ENCODE data around the gene PSME2.

The PSME2 gene

DNA sequence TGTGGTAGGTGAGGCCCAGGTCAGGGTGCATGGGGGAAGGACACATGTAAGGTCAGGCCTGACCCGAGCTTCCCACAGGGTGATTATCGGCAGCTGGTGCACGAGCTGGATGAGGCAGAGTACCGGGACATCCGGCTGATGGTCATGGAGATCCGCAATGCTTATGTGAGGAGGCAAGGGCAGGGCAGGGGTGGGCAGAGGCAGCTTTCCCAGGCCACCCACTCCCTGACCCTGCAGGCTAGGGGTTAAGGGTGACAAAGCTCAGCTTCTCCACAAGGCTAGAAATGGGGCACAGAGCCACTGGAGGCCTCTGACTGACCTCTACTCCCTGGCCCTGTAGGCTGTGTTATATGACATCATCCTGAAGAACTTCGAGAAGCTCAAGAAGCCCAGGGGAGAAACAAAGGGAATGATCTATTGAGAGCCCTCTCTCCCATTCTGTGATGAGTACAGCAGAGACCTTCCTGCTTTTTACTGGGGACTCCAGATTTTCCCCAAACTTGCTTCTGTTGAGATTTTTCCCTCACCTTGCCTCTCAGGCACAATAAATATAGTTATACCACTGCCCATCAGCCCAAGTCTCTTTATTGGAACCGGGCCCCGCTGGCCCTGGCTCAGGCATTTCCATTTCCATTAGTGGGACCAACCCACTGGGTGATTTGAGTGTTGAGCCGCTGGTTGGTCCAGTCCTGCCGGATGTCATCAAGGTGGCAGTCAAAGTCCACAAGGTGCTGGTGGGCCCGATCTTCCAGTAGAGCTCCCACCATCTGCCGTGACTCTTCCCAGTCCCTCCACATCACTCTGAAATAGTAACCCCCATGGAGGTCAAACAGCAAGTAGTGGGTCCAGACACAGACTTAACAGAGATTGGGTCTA, 7.8 kb downstream of the PSME2 start:
- no peaks in the 10 kb centered on the region for H3K9me3 ChIP-seq (ENCODE audit: low read length)
- no peak overlapping the region for H3K27ac ChIP-seq (ENCODE audit: low read depth, low read length)
- no peak overlapping the region for H3K4me3 ChIP-seq (ENCODE audit: low read depth in 1 of 2, low read length in 2 of 2)
- H3K27me3 ChIP-seq (ENCODE audit: control insufficient read depth in 1 of 2, insufficient read depth in 2 of 2, low read length in 2 of 2): no peaks in the 10 kb centered on the region
- H3K9ac ChIP-seq (ENCODE audit: low read length): no peak overlapping the region
- H3K4me1 ChIP-seq (ENCODE audit: insufficient read depth, low read length): peaks cover 23% of the 10 kb centered on the region
- H3K36me3 ChIP-seq (ENCODE audit: insufficient read depth, low read length): peaks cover 33% of the 10 kb centered on the region

DNA sequence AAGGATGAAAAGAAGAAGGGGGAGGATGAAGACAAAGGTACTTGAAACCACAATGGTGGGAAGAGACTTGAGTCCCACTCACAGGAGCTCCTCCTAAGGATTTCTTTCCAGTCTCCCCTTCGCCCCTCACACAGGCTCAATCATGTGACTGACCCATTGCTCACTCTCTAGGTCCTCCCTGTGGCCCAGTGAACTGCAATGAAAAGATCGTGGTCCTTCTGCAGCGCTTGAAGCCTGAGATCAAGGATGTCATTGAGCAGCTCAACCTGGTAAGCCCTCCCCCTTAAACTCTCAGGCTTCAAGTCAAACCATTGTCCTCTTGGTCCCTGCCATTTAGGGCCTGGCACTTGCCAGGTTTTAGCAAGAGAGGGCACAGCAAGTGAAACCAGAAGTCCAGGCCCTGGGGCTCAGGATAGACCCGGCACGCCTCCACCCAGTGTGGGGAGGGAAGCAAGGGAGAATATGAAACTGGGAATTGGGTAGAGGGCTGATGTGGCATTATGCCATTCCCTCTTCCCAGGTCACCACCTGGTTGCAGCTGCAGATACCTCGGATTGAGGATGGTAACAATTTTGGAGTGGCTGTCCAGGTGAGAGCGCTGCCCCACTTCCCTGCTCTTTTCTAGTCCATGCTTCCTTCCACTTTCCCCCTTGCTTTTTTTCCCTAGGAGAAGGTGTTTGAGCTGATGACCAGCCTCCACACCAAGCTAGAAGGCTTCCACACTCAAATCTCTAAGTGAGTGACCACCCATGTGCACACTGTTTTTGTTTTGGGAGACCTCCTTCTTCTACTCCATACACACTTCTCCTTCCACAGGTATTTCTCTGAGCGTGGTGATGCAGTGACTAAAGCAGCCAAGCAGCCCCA, 8.6 kb downstream of the PSME2 start:
- Histone ChIP-seq H3K4me3 (ENCODE audit: low read depth in 1 of 2, low read length in 2 of 2) (peak overlapping the region in 1 of 2 donors; percentile 63), H3K36me3 (ENCODE audit: insufficient read depth, low read length) (peaks cover 27% of the 10 kb centered on the region), H3K9ac (ENCODE audit: low read length) (peak overlapping the region; percentile 49), H3K9me3 (ENCODE audit: low read length) (no peaks in the 10 kb centered on the region), H3K27ac (ENCODE audit: low read depth, low read length) (no peak overlapping the region), H3K4me1 (ENCODE audit: insufficient read depth, low read length) (peaks cover 23% of the 10 kb centered on the region), H3K27me3 (ENCODE audit: control insufficient read depth in 1 of 2, insufficient read depth in 2 of 2, low read length in 2 of 2) (no peaks in the 10 kb centered on the region)

DNA sequence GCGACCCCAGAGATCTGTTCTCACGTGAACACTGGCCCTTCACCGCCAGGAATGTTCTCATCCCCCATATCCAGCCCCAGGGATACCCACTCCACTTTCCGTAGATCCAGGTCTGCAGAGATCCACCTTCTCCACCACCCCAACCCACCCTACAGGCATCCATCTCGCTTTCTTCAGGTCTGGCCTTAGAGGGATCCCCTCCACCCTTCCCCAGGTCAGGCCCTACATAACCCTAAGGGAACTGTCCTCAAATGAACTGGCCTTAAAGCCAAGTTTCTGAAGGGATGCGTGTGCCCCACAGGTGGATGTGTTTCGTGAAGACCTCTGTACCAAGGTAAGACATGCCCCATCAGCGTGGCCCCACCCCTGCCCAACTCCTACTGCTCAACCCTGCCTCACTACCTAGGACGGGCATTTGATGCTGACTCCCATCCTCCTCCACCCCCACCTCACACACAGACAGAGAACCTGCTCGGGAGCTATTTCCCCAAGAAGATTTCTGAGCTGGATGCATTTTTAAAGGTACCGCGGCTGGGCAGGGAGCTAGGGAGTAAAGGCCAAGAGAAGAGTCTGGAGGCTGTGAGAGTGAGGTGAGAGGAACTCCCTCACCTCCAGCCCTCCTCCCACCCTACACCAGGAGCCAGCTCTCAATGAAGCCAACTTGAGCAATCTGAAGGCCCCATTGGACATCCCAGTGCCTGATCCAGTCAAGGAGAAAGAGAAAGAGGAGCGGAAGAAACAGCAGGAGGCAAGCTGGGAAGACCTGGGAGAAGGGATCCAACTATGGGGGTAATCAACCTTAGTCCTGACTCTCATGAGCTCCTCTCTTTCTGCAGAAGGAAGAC, 9.5 kb downstream of the PSME2 start:
- no peaks in the 10 kb centered on the region for H3K9me3 ChIP-seq (ENCODE audit: low read length)
- peaks cover 27% of the 10 kb centered on the region for H3K36me3 ChIP-seq (ENCODE audit: insufficient read depth, low read length)
- peaks cover 19% of the 10 kb centered on the region for H3K4me1 ChIP-seq (ENCODE audit: insufficient read depth, low read length)
- peak overlapping the region; percentile 63 to 85 for H3K4me3 ChIP-seq (ENCODE audit: low read depth in 1 of 2, low read length in 2 of 2)
- H3K9ac ChIP-seq (ENCODE audit: low read length): peak overlapping the region; percentile 49
- no peaks in the 10 kb centered on the region for H3K27me3 ChIP-seq (ENCODE audit: control insufficient read depth in 1 of 2, insufficient read depth in 2 of 2, low read length in 2 of 2)
- H3K27ac ChIP-seq (ENCODE audit: low read depth, low read length): peak overlapping the region; percentile 99

DNA sequence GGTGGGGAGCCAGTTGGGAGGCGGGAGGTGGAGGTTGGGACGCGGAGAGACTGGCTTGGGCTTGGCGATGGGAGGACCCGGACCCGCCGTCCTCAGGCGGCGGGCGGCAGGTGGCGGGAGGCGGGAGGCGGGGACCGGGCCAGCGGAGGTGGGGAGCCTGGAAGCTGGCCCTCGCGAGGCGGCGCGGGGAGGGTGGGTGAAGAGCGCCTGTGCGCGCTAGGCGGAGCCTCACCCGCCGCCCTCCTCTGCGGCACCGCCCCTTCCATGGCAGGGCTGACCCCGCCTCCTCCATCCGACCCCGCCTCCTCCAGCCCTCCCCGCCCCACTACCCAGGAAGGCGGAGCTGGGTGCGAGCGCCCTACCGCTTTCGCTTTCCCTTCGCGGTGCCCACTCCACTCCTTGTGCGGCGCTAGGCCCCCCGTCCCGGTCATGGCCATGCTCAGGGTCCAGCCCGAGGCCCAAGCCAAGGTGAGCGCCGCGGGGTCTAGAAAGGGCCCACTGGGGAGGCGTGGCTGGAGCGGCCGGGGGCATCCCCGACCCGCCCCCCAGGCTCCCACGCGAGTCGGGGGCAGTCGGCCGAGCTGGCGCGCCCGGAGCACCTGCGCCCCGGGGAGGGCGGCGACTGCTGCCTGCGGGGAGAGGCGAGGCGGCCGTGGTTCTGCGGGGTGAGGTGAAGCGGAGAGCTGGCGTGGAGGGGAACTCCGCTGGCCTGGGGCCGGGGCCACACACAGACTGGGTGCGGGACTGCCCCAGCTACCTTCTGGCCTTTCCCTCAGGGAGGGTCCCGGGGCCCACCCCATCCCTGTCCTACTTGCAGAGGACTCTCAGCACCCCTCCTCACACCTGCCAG, 10.4 kb downstream of the PSME2 start, which contains the start of gene PSME1:
Gene PSME1, plus strand, starts transcription at position 361 of the 850 bp plus-strand sequence. Its CDS starts 69 bp downstream, at position 430.
- Histone ChIP-seq H3K9me3 (ENCODE audit: low read length) (no peaks in the 10 kb centered on the region), H3K36me3 (ENCODE audit: insufficient read depth, low read length) (peaks cover 27% of the 10 kb centered on the region), H3K4me3 (ENCODE audit: low read depth in 1 of 2, low read length in 2 of 2) (peak within 1 kb of the TSS; percentile 63 to 85), H3K27ac (ENCODE audit: low read depth, low read length) (peak within 1 kb of the TSS; percentile 99), H3K27me3 (ENCODE audit: control insufficient read depth in 1 of 2, insufficient read depth in 2 of 2, low read length in 2 of 2) (no peaks in the 10 kb centered on the region), H3K4me1 (ENCODE audit: insufficient read depth, low read length) (peaks cover 17% of the 10 kb centered on the region), H3K9ac (ENCODE audit: low read length) (peak within 1 kb of the TSS; percentile 49)

DNA sequence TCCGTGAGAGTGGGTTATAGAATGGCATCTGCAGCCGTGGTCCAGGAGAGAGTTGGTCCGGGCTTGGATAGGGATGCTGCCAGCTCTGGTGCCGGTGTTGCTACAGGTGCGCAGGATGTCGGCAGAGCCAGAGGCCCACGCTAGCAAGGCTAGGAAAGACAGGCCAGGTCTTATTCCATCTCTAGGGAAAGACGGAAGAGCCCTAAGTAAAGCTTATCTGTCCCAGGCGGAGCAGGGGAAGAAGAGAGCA, 10.9 kb downstream of the PSME2 start:
- Histone ChIP-seq H3K9ac (ENCODE audit: low read length) (no peak overlapping the region), H3K36me3 (ENCODE audit: insufficient read depth, low read length) (peaks cover 27% of the 10 kb centered on the region), H3K27me3 (ENCODE audit: control insufficient read depth in 1 of 2, insufficient read depth in 2 of 2, low read length in 2 of 2) (no peaks in the 10 kb centered on the region), H3K27ac (ENCODE audit: low read depth, low read length) (peak overlapping the region; percentile 76), H3K4me1 (ENCODE audit: insufficient read depth, low read length) (peaks cover 17% of the 10 kb centered on the region), H3K4me3 (ENCODE audit: low read depth in 1 of 2, low read length in 2 of 2) (peak overlapping the region; percentile 63 to 85), H3K9me3 (ENCODE audit: low read length) (no peaks in the 10 kb centered on the region)

DNA sequence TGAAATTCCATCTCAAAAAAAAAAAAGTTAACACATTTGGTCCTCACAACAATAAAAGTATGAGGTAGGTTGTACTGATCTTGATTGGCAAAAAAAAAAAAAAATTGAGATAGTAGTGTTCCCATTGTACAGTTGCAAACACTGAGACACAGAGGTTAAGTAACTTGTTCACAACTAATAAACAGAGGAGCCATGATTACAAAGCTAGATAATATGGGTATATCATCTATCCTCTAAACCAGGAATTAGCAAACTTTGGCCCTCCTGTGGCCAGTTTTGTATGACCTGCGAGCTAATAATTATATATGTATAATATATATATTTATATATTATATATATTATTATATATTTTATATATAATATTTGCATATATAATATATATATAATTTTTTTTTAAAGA, 12.7 kb downstream of the PSME2 start:
- no peak overlapping the region for H3K4me3 ChIP-seq (ENCODE audit: low read depth in 1 of 2, low read length in 2 of 2)
- no peaks in the 10 kb centered on the region for H3K9me3 ChIP-seq (ENCODE audit: low read length)
- peaks cover 17% of the 10 kb centered on the region for H3K4me1 ChIP-seq (ENCODE audit: insufficient read depth, low read length)
- H3K27ac ChIP-seq (ENCODE audit: low read depth, low read length): no peak overlapping the region
- H3K9ac ChIP-seq (ENCODE audit: low read length): no peak overlapping the region
- H3K27me3 ChIP-seq (ENCODE audit: control insufficient read depth in 1 of 2, insufficient read depth in 2 of 2, low read length in 2 of 2): no peaks in the 10 kb centered on the region
- H3K36me3 ChIP-seq (ENCODE audit: insufficient read depth, low read length): peaks cover 16% of the 10 kb centered on the region

DNA sequence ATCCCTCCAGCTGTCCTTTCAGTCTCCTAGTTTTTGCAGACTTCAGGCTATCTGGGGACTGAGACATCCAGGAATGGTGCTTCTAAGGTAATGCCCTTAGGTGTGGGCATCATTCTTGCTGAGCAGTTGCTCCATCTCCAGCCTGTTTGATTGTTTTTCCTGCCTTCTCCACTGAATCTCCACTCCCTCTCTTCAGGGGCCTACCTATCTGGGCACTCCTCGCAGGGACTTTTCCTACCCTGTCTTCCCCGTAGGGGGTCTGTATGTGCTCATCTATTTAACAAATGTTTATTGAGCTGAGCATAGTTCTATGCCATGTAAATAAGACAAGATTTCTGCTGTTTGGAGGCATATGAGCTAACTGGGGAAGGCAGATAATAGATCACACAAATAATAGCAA, 13.4 kb downstream of the PSME2 start:
- no peak overlapping the region for H3K4me3 ChIP-seq (ENCODE audit: low read depth in 1 of 2, low read length in 2 of 2)
- H3K4me1 ChIP-seq (ENCODE audit: insufficient read depth, low read length): peaks cover 17% of the 10 kb centered on the region
- no peak overlapping the region for H3K27ac ChIP-seq (ENCODE audit: low read depth, low read length)
- H3K9ac ChIP-seq (ENCODE audit: low read length): no peak overlapping the region
- H3K27me3 ChIP-seq (ENCODE audit: control insufficient read depth in 1 of 2, insufficient read depth in 2 of 2, low read length in 2 of 2): no peaks in the 10 kb centered on the region
- H3K36me3 ChIP-seq (ENCODE audit: insufficient read depth, low read length): peaks cover 9% of the 10 kb centered on the region
- no peaks in the 10 kb centered on the region for H3K9me3 ChIP-seq (ENCODE audit: low read length)

DNA sequence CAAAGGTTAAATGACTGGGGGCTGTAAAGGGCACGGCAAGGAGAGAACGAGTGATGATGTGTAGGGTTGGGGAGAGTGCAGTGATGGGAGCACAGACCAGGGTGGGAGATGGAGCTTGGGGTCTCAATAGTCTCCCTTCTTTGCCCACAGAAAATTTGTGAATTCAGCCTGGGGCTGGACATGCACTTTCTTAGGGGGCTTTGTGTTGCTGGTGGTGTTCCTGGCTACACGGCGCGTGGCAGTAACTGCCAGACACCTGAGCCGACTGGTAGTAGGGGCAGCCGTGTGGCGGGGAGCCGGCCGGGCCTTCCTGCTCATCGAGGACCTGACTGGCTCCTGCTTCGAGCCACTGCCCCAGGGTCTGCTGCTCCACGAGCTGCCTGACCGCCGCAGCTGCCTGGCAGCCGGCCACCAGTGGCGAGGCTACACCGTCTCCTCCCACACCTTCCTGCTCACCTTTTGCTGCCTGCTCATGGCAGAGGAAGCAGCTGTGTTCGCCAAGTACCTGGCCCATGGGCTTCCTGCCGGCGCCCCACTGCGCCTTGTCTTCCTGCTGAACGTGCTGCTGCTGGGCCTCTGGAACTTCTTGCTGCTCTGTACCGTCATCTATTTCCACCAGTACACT, 14.2 kb downstream of the PSME2 start:
- Histone ChIP-seq H3K27ac (ENCODE audit: low read depth, low read length) (no peak overlapping the region), H3K9ac (ENCODE audit: low read length) (no peak overlapping the region), H3K4me3 (ENCODE audit: low read depth in 1 of 2, low read length in 2 of 2) (no peak overlapping the region), H3K36me3 (ENCODE audit: insufficient read depth, low read length) (peaks cover under 1% of the 10 kb centered on the region), H3K4me1 (ENCODE audit: insufficient read depth, low read length) (peaks cover 12% of the 10 kb centered on the region), H3K27me3 (ENCODE audit: control insufficient read depth in 1 of 2, insufficient read depth in 2 of 2, low read length in 2 of 2) (no peaks in the 10 kb centered on the region), H3K9me3 (ENCODE audit: low read length) (no peaks in the 10 kb centered on the region)

DNA sequence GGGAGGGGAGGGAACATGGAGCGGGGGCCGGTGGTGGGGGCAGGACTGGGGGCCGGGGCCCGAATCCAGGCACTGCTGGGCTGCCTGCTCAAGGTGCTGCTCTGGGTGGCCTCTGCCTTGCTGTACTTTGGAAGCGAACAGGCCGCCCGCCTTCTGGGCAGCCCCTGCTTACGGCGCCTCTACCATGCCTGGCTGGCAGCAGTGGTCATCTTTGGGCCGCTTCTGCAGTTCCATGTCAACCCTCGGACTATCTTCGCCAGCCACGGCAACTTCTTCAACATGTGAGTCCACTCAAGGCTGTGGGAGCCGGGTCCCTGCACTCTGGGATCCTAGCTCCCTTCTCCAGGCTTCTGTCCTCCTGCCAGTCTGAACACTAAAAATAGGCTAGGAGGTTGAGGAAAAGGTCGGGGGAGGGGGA, 14.9 kb downstream of the PSME2 start:
- Histone ChIP-seq H3K9ac (ENCODE audit: low read length) (no peak overlapping the region), H3K27ac (ENCODE audit: low read depth, low read length) (no peak overlapping the region), H3K27me3 (ENCODE audit: control insufficient read depth in 1 of 2, insufficient read depth in 2 of 2, low read length in 2 of 2) (no peaks in the 10 kb centered on the region), H3K9me3 (ENCODE audit: low read length) (no peaks in the 10 kb centered on the region), H3K4me3 (ENCODE audit: low read depth in 1 of 2, low read length in 2 of 2) (no peak overlapping the region), H3K36me3 (ENCODE audit: insufficient read depth, low read length) (no peaks in the 10 kb centered on the region), H3K4me1 (ENCODE audit: insufficient read depth, low read length) (peaks cover 6% of the 10 kb centered on the region)
